ENCODE results near the gene ARHGAP28.

Gene ARHGAP28

GRCh38 chr18:6777509-6777908 lies 48.0 kb downstream of the ARHGAP28 start:
- no peaks in the 10 kb centered on the region for H3K27me3 ChIP-seq (ENCODE audit: control insufficient read depth in 1 of 2, insufficient read depth in 2 of 2, low read length in 2 of 2)
- no peaks in the 10 kb centered on the region for H3K9me3 ChIP-seq (ENCODE audit: low read length)
- no peak overlapping the region for H3K9ac ChIP-seq (ENCODE audit: low read length)
- peaks cover 16% of the 10 kb centered on the region for H3K4me1 ChIP-seq (ENCODE audit: insufficient read depth, low read length)
- H3K4me3 ChIP-seq (ENCODE audit: low read depth in 1 of 2, low read length in 2 of 2): no peak overlapping the region
- no peak overlapping the region for H3K27ac ChIP-seq (ENCODE audit: low read depth, low read length)
- no peaks in the 10 kb centered on the region for H3K36me3 ChIP-seq (ENCODE audit: insufficient read depth, low read length)

- H3K9me3 ChIP-seq (ENCODE audit: low read length): no peaks in the 10 kb centered on the region
- H3K4me1 ChIP-seq (ENCODE audit: insufficient read depth, low read length): peaks cover 16% of the 10 kb centered on the region
- H3K36me3 ChIP-seq (ENCODE audit: insufficient read depth, low read length): no peaks in the 10 kb centered on the region
- no peaks in the 10 kb centered on the region for H3K27me3 ChIP-seq (ENCODE audit: control insufficient read depth in 1 of 2, insufficient read depth in 2 of 2, low read length in 2 of 2)
- no peak overlapping the region for H3K4me3 ChIP-seq (ENCODE audit: low read depth in 1 of 2, low read length in 2 of 2)
- no peak overlapping the region for H3K9ac ChIP-seq (ENCODE audit: low read length)
- no peak overlapping the region for H3K27ac ChIP-seq (ENCODE audit: low read depth, low read length)
Observed at GRCh38 chr18:6778459-6779247, 49.1 kb downstream of the ARHGAP28 start.

GRCh38 chr18:6781142-6781714 lies 51.7 kb downstream of the ARHGAP28 start:
- Histone ChIP-seq H3K36me3 (ENCODE audit: insufficient read depth, low read length) (no peaks in the 10 kb centered on the region), H3K27me3 (ENCODE audit: control insufficient read depth in 1 of 2, insufficient read depth in 2 of 2, low read length in 2 of 2) (no peaks in the 10 kb centered on the region), H3K4me1 (ENCODE audit: insufficient read depth, low read length) (peaks cover 13% of the 10 kb centered on the region), H3K9ac (ENCODE audit: low read length) (no peak overlapping the region), H3K9me3 (ENCODE audit: low read length) (no peaks in the 10 kb centered on the region), H3K27ac (ENCODE audit: low read depth, low read length) (no peak overlapping the region), H3K4me3 (ENCODE audit: low read depth in 1 of 2, low read length in 2 of 2) (no peak overlapping the region)

GRCh38 chr18:6781796-6782195 lies 52.3 kb downstream of the ARHGAP28 start:
- Histone ChIP-seq H3K9me3 (ENCODE audit: low read length) (no peaks in the 10 kb centered on the region), H3K36me3 (ENCODE audit: insufficient read depth, low read length) (no peaks in the 10 kb centered on the region), H3K9ac (ENCODE audit: low read length) (no peak overlapping the region), H3K4me1 (ENCODE audit: insufficient read depth, low read length) (peaks cover 13% of the 10 kb centered on the region), H3K4me3 (ENCODE audit: low read depth in 1 of 2, low read length in 2 of 2) (no peak overlapping the region), H3K27me3 (ENCODE audit: control insufficient read depth in 1 of 2, insufficient read depth in 2 of 2, low read length in 2 of 2) (no peaks in the 10 kb centered on the region), H3K27ac (ENCODE audit: low read depth, low read length) (no peak overlapping the region)

GRCh38 chr18:6782861-6783260 lies 53.3 kb downstream of the ARHGAP28 start:
- Histone ChIP-seq H3K27ac (ENCODE audit: low read depth, low read length) (no peak overlapping the region), H3K9me3 (ENCODE audit: low read length) (no peaks in the 10 kb centered on the region), H3K4me1 (ENCODE audit: insufficient read depth, low read length) (peaks cover 13% of the 10 kb centered on the region), H3K36me3 (ENCODE audit: insufficient read depth, low read length) (no peaks in the 10 kb centered on the region), H3K9ac (ENCODE audit: low read length) (no peak overlapping the region), H3K27me3 (ENCODE audit: control insufficient read depth in 1 of 2, insufficient read depth in 2 of 2, low read length in 2 of 2) (no peaks in the 10 kb centered on the region), H3K4me3 (ENCODE audit: low read depth in 1 of 2, low read length in 2 of 2) (no peak overlapping the region)

- Histone ChIP-seq H3K4me1 (ENCODE audit: insufficient read depth, low read length) (peaks cover 13% of the 10 kb centered on the region), H3K9ac (ENCODE audit: low read length) (no peak overlapping the region), H3K27me3 (ENCODE audit: control insufficient read depth in 1 of 2, insufficient read depth in 2 of 2, low read length in 2 of 2) (no peaks in the 10 kb centered on the region), H3K27ac (ENCODE audit: low read depth, low read length) (no peak overlapping the region), H3K9me3 (ENCODE audit: low read length) (no peaks in the 10 kb centered on the region), H3K36me3 (ENCODE audit: insufficient read depth, low read length) (no peaks in the 10 kb centered on the region), H3K4me3 (ENCODE audit: low read depth in 1 of 2, low read length in 2 of 2) (peak overlapping the region in 1 of 2 donors; percentile 39)
Observed at GRCh38 chr18:6784046-6784445, 54.5 kb downstream of the ARHGAP28 start.

- Histone ChIP-seq H3K4me1 (ENCODE audit: insufficient read depth, low read length) (peaks cover 13% of the 10 kb centered on the region), H3K9ac (ENCODE audit: low read length) (no peak overlapping the region), H3K27ac (ENCODE audit: low read depth, low read length) (no peak overlapping the region), H3K27me3 (ENCODE audit: control insufficient read depth in 1 of 2, insufficient read depth in 2 of 2, low read length in 2 of 2) (no peaks in the 10 kb centered on the region), H3K36me3 (ENCODE audit: insufficient read depth, low read length) (no peaks in the 10 kb centered on the region), H3K4me3 (ENCODE audit: low read depth in 1 of 2, low read length in 2 of 2) (no peak overlapping the region), H3K9me3 (ENCODE audit: low read length) (no peaks in the 10 kb centered on the region)
Observed at GRCh38 chr18:6785001-6785400, 55.5 kb downstream of the ARHGAP28 start.

- Histone ChIP-seq H3K27ac (ENCODE audit: low read depth, low read length) (no peak overlapping the region), H3K36me3 (ENCODE audit: insufficient read depth, low read length) (no peaks in the 10 kb centered on the region), H3K9ac (ENCODE audit: low read length) (no peak overlapping the region), H3K4me3 (ENCODE audit: low read depth in 1 of 2, low read length in 2 of 2) (no peak overlapping the region), H3K9me3 (ENCODE audit: low read length) (no peaks in the 10 kb centered on the region), H3K27me3 (ENCODE audit: control insufficient read depth in 1 of 2, insufficient read depth in 2 of 2, low read length in 2 of 2) (no peaks in the 10 kb centered on the region), H3K4me1 (ENCODE audit: insufficient read depth, low read length) (peaks cover 13% of the 10 kb centered on the region)
Observed at GRCh38 chr18:6785411-6785810, 55.9 kb downstream of the ARHGAP28 start.

GRCh38 chr18:6792391-6792790 lies 62.9 kb downstream of the ARHGAP28 start:
- Histone ChIP-seq H3K27ac (ENCODE audit: low read depth, low read length) (no peak overlapping the region), H3K9ac (ENCODE audit: low read length) (no peak overlapping the region), H3K9me3 (ENCODE audit: low read length) (no peaks in the 10 kb centered on the region), H3K36me3 (ENCODE audit: insufficient read depth, low read length) (no peaks in the 10 kb centered on the region), H3K4me3 (ENCODE audit: low read depth in 1 of 2, low read length in 2 of 2) (no peak overlapping the region), H3K27me3 (ENCODE audit: control insufficient read depth in 1 of 2, insufficient read depth in 2 of 2, low read length in 2 of 2) (no peaks in the 10 kb centered on the region), H3K4me1 (ENCODE audit: insufficient read depth, low read length) (no peaks in the 10 kb centered on the region)

- H3K27ac ChIP-seq (ENCODE audit: low read depth, low read length): no peak overlapping the region
- no peak overlapping the region for H3K9ac ChIP-seq (ENCODE audit: low read length)
- no peaks in the 10 kb centered on the region for H3K36me3 ChIP-seq (ENCODE audit: insufficient read depth, low read length)
- H3K9me3 ChIP-seq (ENCODE audit: low read length): no peaks in the 10 kb centered on the region
- H3K27me3 ChIP-seq (ENCODE audit: control insufficient read depth in 1 of 2, insufficient read depth in 2 of 2, low read length in 2 of 2): no peaks in the 10 kb centered on the region
- H3K4me3 ChIP-seq (ENCODE audit: low read depth in 1 of 2, low read length in 2 of 2): no peak overlapping the region
- no peaks in the 10 kb centered on the region for H3K4me1 ChIP-seq (ENCODE audit: insufficient read depth, low read length)
Observed at GRCh38 chr18:6793455-6793854, 63.9 kb downstream of the ARHGAP28 start.

- Histone ChIP-seq H3K4me1 (ENCODE audit: insufficient read depth, low read length) (no peaks in the 10 kb centered on the region), H3K27ac (ENCODE audit: low read depth, low read length) (no peak overlapping the region), H3K4me3 (ENCODE audit: low read depth in 1 of 2, low read length in 2 of 2) (no peak overlapping the region), H3K36me3 (ENCODE audit: insufficient read depth, low read length) (no peaks in the 10 kb centered on the region), H3K27me3 (ENCODE audit: control insufficient read depth in 1 of 2, insufficient read depth in 2 of 2, low read length in 2 of 2) (no peaks in the 10 kb centered on the region), H3K9ac (ENCODE audit: low read length) (no peak overlapping the region), H3K9me3 (ENCODE audit: low read length) (no peaks in the 10 kb centered on the region)
Observed at GRCh38 chr18:6793986-6794385, 64.5 kb downstream of the ARHGAP28 start.

GRCh38 chr18:6795307-6795706 lies 65.8 kb downstream of the ARHGAP28 start:
- H3K4me1 ChIP-seq (ENCODE audit: insufficient read depth, low read length): no peaks in the 10 kb centered on the region
- no peaks in the 10 kb centered on the region for H3K27me3 ChIP-seq (ENCODE audit: control insufficient read depth in 1 of 2, insufficient read depth in 2 of 2, low read length in 2 of 2)
- no peak overlapping the region for H3K9ac ChIP-seq (ENCODE audit: low read length)
- no peak overlapping the region for H3K27ac ChIP-seq (ENCODE audit: low read depth, low read length)
- H3K4me3 ChIP-seq (ENCODE audit: low read depth in 1 of 2, low read length in 2 of 2): no peak overlapping the region
- no peaks in the 10 kb centered on the region for H3K9me3 ChIP-seq (ENCODE audit: low read length)
- no peaks in the 10 kb centered on the region for H3K36me3 ChIP-seq (ENCODE audit: insufficient read depth, low read length)
